Transverse colon (tissue), 4 donors: ENCODE data around the gene RPF1. TPM values are rescaled to one million over a fixed set of nuclear protein-coding genes. Genes with fewer than 3 reads are reported as not detected.

Experiments
- DNase-seq: peaks from one replicate; pipeline ENCODE4 v3.0.0-alpha.2; 2019
- H3K27ac ChIP-seq, 4 donors: fragments of 200-600 bp; sonication (generic); 2 replicates each; pipeline ENCODE4 v1.5.1; 2016 to 2018; ENCODE audit warnings: inconsistent platforms in 4 of 4
- H3K27me3 ChIP-seq: fragments of 200-600 bp; sonication (generic); 2 replicates; pipeline ENCODE4 v1.5.1; 2017; ENCODE audit warnings: inconsistent platforms
- H3K36me3 ChIP-seq, 4 donors: fragments of 200-600 bp; sonication (generic); 2 replicates each; pipeline ENCODE4 v1.5.1; 2017 to 2019; ENCODE audit warnings: inconsistent platforms in 4 of 4
- H3K4me1 ChIP-seq, 4 donors: fragments of 200-600 bp; sonication (generic); 2 replicates each; pipeline ENCODE4 v1.5.1; 2017 to 2020; ENCODE audit warnings: inconsistent platforms in 4 of 4
- H3K4me3 ChIP-seq, 4 donors: fragments of 200-600 bp; sonication (generic); 1 replicate in 1 of 4; 2 replicates in 3 of 4; pipeline versions ENCODE4 v1.5.1 to v1.6.1; 2017 to 2019; ENCODE audit warnings: inconsistent platforms in 4 of 4
- H3K9me3 ChIP-seq, 2 donors: fragments of 200-600 bp; sonication (generic); 2 replicates each; pipeline ENCODE4 v1.5.1; 2017 to 2019; ENCODE audit warnings: inconsistent platforms in 2 of 2
- CTCF ChIP-seq, 5 experiments: fragments of 200-600 bp in 3 of 5; fragments of 450-650 bp in 2 of 5; sonication (generic) in 3 of 5; IDR thresholded peaks; 1 replicate in 2 of 5; 2 replicates in 3 of 5; pipeline ENCODE4 v1.5.1; 2016 to 2017; ENCODE audit warnings: antibody characterized with exemption in 5 of 5, inconsistent platforms in 3 of 5, mild to moderate bottlenecking in 2 of 5, moderate library complexity in 1 of 5
- EP300 ChIP-seq: sonication (generic); formaldehyde crosslinking; IDR thresholded peaks from one replicate; pipeline ENCODE4 v1.6.1; 2017; ENCODE audit warnings: antibody characterized with exemption, low read depth
- POLR2A ChIP-seq: fragments of 450-650 bp; IDR thresholded peaks from one replicate; pipeline ENCODE4 v1.6.1; 2016; ENCODE audit warnings: antibody characterized with exemption, mild to moderate bottlenecking, moderate library complexity
- POLR2AphosphoS5 ChIP-seq, 3 donors: sonication (generic); formaldehyde crosslinking; IDR thresholded peaks; one replicate each; pipeline ENCODE4 v1.6.1; 2016; ENCODE audit warnings: antibody characterized with exemption in 3 of 3
- WGBS, 2 donors: methylation state at CpG; one replicate each; pipeline ENCODE4 v1.1.5; 2018; ENCODE audit warnings: low coverage in 1 of 2; 5-methylcytosine and 5-hydroxymethylcytosine counted together
- in situ Hi-C, 4 donors: fragments of 200-750 bp; cut with MboI; loops; one replicate each; pipeline versions ENCODE4 v1.15.0 to v1.15.1; 2017; ENCODE audit warnings: low sequenced_read_pairs in 3 of 4, low pct_ligation_motif_present in 1 of 4, low pct_unique_long_range_greater_than_20kb in 1 of 4
- intact Hi-C: fragments of 100-400 bp; cut with DNase I; formaldehyde crosslinking; loops from one replicate; pipeline ENCODE4 v1.15.1; 2023; ENCODE audit warnings: low total_unique reads
- total RNA-seq, 4 donors: library from RNA; depleted of rRNA; stranded (reverse); fragments of >200 nt; gene quantifications; one replicate each; pipeline ENCODE4 v1.1.0, GENCODE V29; 2016

Gene RPF1
- total RNA-seq, 4 donors from 2014 or later, result 14.7 to 38.4 (median 25.9) TPM

- H3K27ac ChIP-seq, result no peak overlapping the region
- 91% methylated on average over 1 of the region's 1 CpG; no CpG with 5 or more reads in 1 of the 2 donors for WGBS, 2 donors
- DNase-seq, result no peak
- intact Hi-C loops, result no loop called here
- H3K9me3 ChIP-seq, result no peaks in the 10 kb centered on the region
- H3K36me3 ChIP-seq, result no peaks in the 10 kb centered on the region
- in situ Hi-C loops, result loop anchor here in 2 of 4 donors (25.0 kb wide), 1 partner anchor 300 kb away; no protein-coding TSS in a partner anchor
- TF ChIP-seq POLR2A (no peak), POLR2AphosphoS5 (IDR thresholded peaks at IDR 0.05) (no peak), CTCF (IDR thresholded peaks at IDR 0.05) (no peak), EP300 (no peak)
- H3K4me3 ChIP-seq, result no peak overlapping the region
- H3K4me1 ChIP-seq, result no peaks in the 10 kb centered on the region
- no peaks in the 10 kb centered on the region for H3K27me3 ChIP-seq
These were observed 16.9 kb upstream of the RPF1 start for GRCh38 chr1:84462118-84462517.

DNA sequence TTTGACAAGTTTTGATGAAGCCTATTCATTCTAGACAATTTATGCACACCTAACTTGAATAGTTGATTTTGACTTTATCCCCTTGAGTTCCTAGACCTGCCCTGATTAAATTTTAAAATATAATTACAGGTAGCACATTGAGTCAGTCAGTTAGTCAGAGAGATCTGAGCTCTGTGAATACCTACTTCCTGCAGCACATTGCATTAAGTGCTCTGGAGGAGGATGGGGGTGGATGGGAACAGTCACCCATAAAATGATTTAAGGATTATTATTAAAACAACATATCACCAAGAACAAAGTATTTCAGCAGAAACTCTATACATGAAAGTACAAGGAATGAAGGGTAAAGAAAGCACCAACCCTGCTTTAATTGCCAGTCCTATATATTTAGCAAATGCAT lies 11.8 kb upstream of the RPF1 start:
- Histone ChIP-seq H3K4me3 (no peak overlapping the region), H3K9me3 (no peaks in the 10 kb centered on the region), H3K27ac (no peak overlapping the region), H3K4me1 (no peaks in the 10 kb centered on the region), H3K27me3 (peaks cover 49% of the 10 kb centered on the region), H3K36me3 (no peaks in the 10 kb centered on the region)
- intact Hi-C loops, result no loop called here
- TF ChIP-seq CTCF (IDR thresholded peaks at IDR 0.05) (no peak), POLR2A (no peak), POLR2AphosphoS5 (IDR thresholded peaks at IDR 0.05) (no peak), EP300 (no peak)
- in situ Hi-C loops, result loop anchor here in 2 of 4 donors (25.0 kb wide), 1 partner anchor 295 kb away; no protein-coding TSS in a partner anchor
- DNase-seq, result no peak

DNA sequence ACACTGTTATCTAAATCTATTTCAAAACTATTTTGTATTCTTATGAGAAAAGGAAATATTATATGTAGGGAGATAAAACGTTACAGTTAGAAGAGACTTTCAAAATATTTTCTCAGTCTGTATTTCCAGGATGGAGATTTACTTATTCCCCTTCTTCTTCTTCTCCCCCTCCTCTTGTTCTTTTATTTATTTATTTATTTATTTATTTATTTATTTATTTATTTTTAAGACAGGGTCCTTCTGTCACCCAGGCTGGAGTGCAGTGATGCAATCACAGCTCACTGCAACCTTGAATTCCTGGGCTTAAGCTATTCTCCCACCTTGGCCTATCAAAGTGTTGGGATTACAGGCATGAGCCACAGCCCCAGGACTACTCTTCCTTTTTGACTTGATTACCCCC lies 2.8 kb upstream of the RPF1 start:
- Histone ChIP-seq H3K9me3 (no peaks in the 10 kb centered on the region), H3K36me3 (no peaks in the 10 kb centered on the region), H3K4me3 (no peak overlapping the region), H3K4me1 (peaks cover 9 to 19% (median 14%) of the 10 kb centered on the region in 4 donors), H3K27ac (no peak overlapping the region), H3K27me3 (peaks cover 66% of the 10 kb centered on the region)
- no peak for DNase-seq
- TF ChIP-seq CTCF (IDR thresholded peaks at IDR 0.05), result no peak
- TF ChIP-seq EP300, result no peak
- TF ChIP-seq POLR2AphosphoS5 (IDR thresholded peaks at IDR 0.05), result no peak
- TF ChIP-seq POLR2A, result no peak
- intact Hi-C loops, result no loop called here
- in situ Hi-C loops, result no loop called here
- WGBS, 2 donors, result 60 to 83% methylated on average over 1 of the region's 1 CpG

GRCh38 chr1:84479998-84480397 lies 932 bp downstream of the RPF1 start:
- H3K4me1 ChIP-seq, result peaks cover 13 to 33% (median 18%) of the 10 kb centered on the region in 4 donors
- H3K27ac ChIP-seq, result peak overlapping the region; percentile 86 to 95 (median 93)
- TF ChIP-seq EP300 (no peak), POLR2AphosphoS5 (IDR thresholded peaks at IDR 0.05) (no peak), CTCF (IDR thresholded peaks at IDR 0.05) (no peak), POLR2A (no peak)
- in situ Hi-C loops (no loop called here), intact Hi-C loops (no loop called here)
- H3K36me3 ChIP-seq, result peaks cover 0 to 24% (median 0%) of the 10 kb centered on the region in 4 donors
- peaks cover 31% of the 10 kb centered on the region for H3K27me3 ChIP-seq
- peak overlapping the region; percentile 60 to 89 (median 82) for H3K4me3 ChIP-seq
- WGBS, 2 donors, result 1% methylated on average over 7 to 9 of the region's 9 CpGs
- no peaks in the 10 kb centered on the region for H3K9me3 ChIP-seq
- DNase-seq, result no peak
